HepG2 (cell line): ENCODE data around the gene HTRA1. TPM values are rescaled to one million over a fixed set of nuclear protein-coding genes. Genes with fewer than 3 reads are reported as not detected.

ENCODE experiments used
- ATAC-seq: fragments of 200-7000 bp; cut with Tn5 transposase; 3 replicates; pipeline ENCODE4 v1.9.1; 2020; ENCODE audit warnings: mild to moderate bottlenecking, moderate library complexity
- BruUV-seq: library from RNA; stranded (reverse); fragments of 400-500 nt; replicated peaks from 2 replicates; lab custom pipeline; 2021; lab: Mats Ljungman, UMichigan
- CTCF ChIA-PET: fragments of 300-600 bp; formaldehyde crosslinking; extraction: SDS; loops from one replicate; lab custom pipeline; 2021; ENCODE audit warnings: low total read pairs, inconsistent platforms, low intra/inter-chr PET ratio; lab: Yijun Ruan, JAX
- POLR2A ChIA-PET: fragments of 350-600 bp; sonication (Branson Sonifier 250); formaldehyde crosslinking; loops from one replicate; lab custom pipeline; 2020; ENCODE audit warnings: antibody characterized with exemption, inconsistent platforms; lab: Yijun Ruan, JAX
- DNase-seq: peaks from one replicate; pipeline ENCODE4 v3.0.0-alpha.2; 2015; ENCODE audit warnings: low spot score
- FAIRE-seq: peaks from 3 replicates; lab custom pipeline; 2011; peaks lifted over from hg19 to GRCh38; lab: Jason Lieb, UNC
- H2AFZ ChIP-seq: one replicate; pipeline ENCODE4 v1.6.1; 2011; ENCODE audit warnings: low read length, inconsistent platforms
- H3K27ac ChIP-seq: fragments of 300-600 bp; 3 replicates; pipeline ENCODE4 v1.8.0; 2011; ENCODE audit warnings: mixed run types, mild to moderate bottlenecking, mixed read lengths, low read length, inconsistent platforms; ENCODE audit not compliant: insufficient read depth; ENCODE audit errors: extremely low read length
- H3K27me3 ChIP-seq, 2 experiments: fragments of 200-600 bp in 1 of 2; 2 replicates in 1 of 2; 3 replicates in 1 of 2; pipeline versions ENCODE4 v1.6.0 to v1.8.0; 2011; ENCODE audit warnings: low read length in 2 of 2, mild to moderate bottlenecking in 2 of 2, moderate library complexity in 2 of 2, inconsistent platforms in 1 of 2; ENCODE audit not compliant: insufficient read depth in 2 of 2, control insufficient read depth in 1 of 2
- H3K36me3 ChIP-seq, 2 experiments: fragments of 200-600 bp in 1 of 2; replicated peaks in 1 of 2; 2 replicates in 1 of 2; 3 replicates in 1 of 2; pipeline versions ENCODE4 v1.5.1 to v1.8.0; 2011; ENCODE audit warnings: low read length in 2 of 2, inconsistent platforms in 1 of 2; ENCODE audit not compliant: insufficient read depth in 2 of 2, control insufficient read depth in 1 of 2
- H3K4me1 ChIP-seq: 2 replicates; pipeline ENCODE4 v1.5.1; 2012; ENCODE audit warnings: low read length, inconsistent platforms; ENCODE audit not compliant: insufficient read depth
- H3K4me2 ChIP-seq: 2 replicates; pipeline ENCODE4 v1.6.0; 2011; ENCODE audit warnings: low read depth, low read length, inconsistent platforms
- H3K4me3 ChIP-seq, 3 experiments: fragments of 200-600 bp in 1 of 3; sonication (generic), shearing (Covaris generic) in 1 of 3; replicated peaks in 1 of 3; 2 replicates each; pipeline ENCODE4 v1.5.1; 2011 to 2016; ENCODE audit warnings: low read length in 3 of 3, inconsistent platforms in 2 of 3, low read depth in 2 of 3, mild to moderate bottlenecking in 2 of 3, control low read depth in 1 of 3, mixed read lengths in 1 of 3; ENCODE audit not compliant: insufficient read depth in 1 of 3
- H3K79me2 ChIP-seq: one replicate; pipeline ENCODE4 v1.6.1; 2011; ENCODE audit warnings: low read length, inconsistent platforms; ENCODE audit not compliant: insufficient read depth
- H3K9ac ChIP-seq: 2 replicates; pipeline ENCODE4 v1.6.0; 2011; ENCODE audit warnings: mild to moderate bottlenecking, low read depth, low read length, inconsistent platforms; ENCODE audit not compliant: insufficient read depth
- H3K9me3 ChIP-seq: 2 replicates; pipeline ENCODE4 v1.5.1; 2012; ENCODE audit warnings: mild to moderate bottlenecking, low read length
- H4K20me1 ChIP-seq: 2 replicates; pipeline ENCODE4 v1.6.0; 2011; ENCODE audit warnings: inconsistent platforms, mild to moderate bottlenecking, low read length, moderate library complexity; ENCODE audit not compliant: insufficient read depth
- CEBPZ ChIP-seq: IDR thresholded peaks from 2 replicates; pipeline ENCODE4 v1.6.1; 2012; ENCODE audit warnings: low read length, improper control_type of control experiment
- CTCF ChIP-seq: sonication (generic); formaldehyde crosslinking; IDR thresholded peaks from 2 replicates; pipeline ENCODE4 v1.5.0; 2020; ENCODE audit warnings: mild to moderate bottlenecking, missing genetic modification reagents, moderate library complexity
- DBP ChIP-seq: sonication (generic); formaldehyde crosslinking; IDR thresholded peaks from 2 replicates; pipeline ENCODE4 v1.4.0; 2020; ENCODE audit warnings: missing genetic modification reagents; ENCODE audit errors: not compliant biosample characterization
- HNRNPLL ChIP-seq: fragments of 200-400 bp; formaldehyde crosslinking; IDR thresholded peaks from 2 replicates; pipeline ENCODE4 v1.6.1; 2017; ENCODE audit warnings: mild to moderate bottlenecking, low read depth, low read length; ENCODE audit not compliant: poor library complexity, severe bottlenecking
- RAD21 ChIP-seq: fragments of 450-650 bp; formaldehyde crosslinking; IDR thresholded peaks from 2 replicates; pipeline ENCODE4 v1.5.0; 2020; ENCODE audit warnings: mild to moderate bottlenecking
- RBFOX2 ChIP-seq: fragments of 200-400 bp; formaldehyde crosslinking; IDR thresholded peaks from 2 replicates; pipeline ENCODE4 v1.6.1; 2017; ENCODE audit warnings: low read depth, mild to moderate bottlenecking, low read length
- RCOR2 ChIP-seq: IDR thresholded peaks from 2 replicates; pipeline ENCODE4 v1.6.1; 2016; ENCODE audit warnings: missing biosample characterization, missing genetic modification reagents
- SALL1 ChIP-seq: sonication (generic); formaldehyde crosslinking; IDR thresholded peaks from 2 replicates; pipeline ENCODE4 v1.8.0; 2022; ENCODE audit warnings: mild to moderate bottlenecking, missing genetic modification reagents
- SMC3 ChIP-seq: IDR thresholded peaks from 2 replicates; pipeline ENCODE4 v1.6.1; 2011; ENCODE audit warnings: low read length, improper control_type of control experiment
- STAG1 ChIP-seq: sonication (generic); formaldehyde crosslinking; IDR thresholded peaks from 2 replicates; pipeline ENCODE4 v1.4.0; 2020; ENCODE audit warnings: missing genetic modification reagents
- TOE1 ChIP-seq: sonication (generic); formaldehyde crosslinking; IDR thresholded peaks from 2 replicates; pipeline ENCODE4 v1.4.0; 2020; ENCODE audit warnings: mild to moderate bottlenecking, missing genetic modification reagents
- ZNF235 ChIP-seq: sonication (generic); formaldehyde crosslinking; IDR thresholded peaks from 2 replicates; pipeline ENCODE4 v1.8.1; 2023; ENCODE audit warnings: mild to moderate bottlenecking, missing genetic modification reagents, borderline replicate concordance
- ZNF296 ChIP-seq: sonication (generic); formaldehyde crosslinking; conservative IDR thresholded peaks from 2 replicates; pipeline ENCODE4 v1.5.0; 2020; ENCODE audit warnings: mild to moderate bottlenecking, missing genetic modification reagents
- WGBS: methylation state at CpG from one replicate; pipeline ENCODE4 v1.1.6; 2017; ENCODE audit warnings: low lambda C conversion rate; 5-methylcytosine and 5-hydroxymethylcytosine counted together
- in situ Hi-C: cut with HindIII; loops from 2 replicates; pipeline ENCODE4 v1.10.0; 2017; ENCODE audit warnings: low pct_unique_long_range_greater_than_20kb; ENCODE audit not compliant: extremely low pct_ligation_motif_present
- intact Hi-C: fragments of 100-400 bp; cut with micrococcal nuclease; formaldehyde crosslinking; loops from one replicate; pipeline ENCODE4 v1.10.0; 2022; ENCODE audit not compliant: unreplicated experiment
- polyA plus RNA-seq, 8 experiments: library from polyadenylated mRNA; depleted of rRNA in 3 of 8; stranded (reverse) in 7 of 8; unstranded in 1 of 8; fragments of >200 nt; fragmentation: Illumina TruSeq in 4 of 8; extraction: Trizol in 4 of 8; gene quantifications; 2 replicates each; pipeline versions ENCODE4 v1.2.1 to v1.2.3, GENCODE V29; 2011 to 2016; ENCODE audit warnings: low read depth in 4 of 8, missing spikeins in 1 of 8, mixed read lengths in 1 of 8; ENCODE audit not compliant: insufficient read depth in 1 of 8
- total RNA-seq, 5 experiments: library from RNA; depleted of rRNA; stranded (reverse); fragments of >200 nt; fragmentation: Illumina TruSeq; extraction: Trizol; gene quantifications; 2 replicates each; pipeline ENCODE4 v1.2.3, GENCODE V29; 2016; ENCODE audit warnings: low read depth in 1 of 5

Gene HTRA1
- total and polyA plus RNA-seq, 2 of the 13 experiments (the other 11 are each of a cell fraction or from before 2014, with no cell fraction given) = 0.11 to 0.40 TPM

GRCh38 chr10:122525788-122526187 lies 64.4 kb downstream of the HTRA1 start:
- intact Hi-C loops = loop anchor here (1.0 to 2.0 kb wide), 2 partner anchors 40 to 177 kb away; no protein-coding TSS in a partner anchor
- Histone ChIP-seq H3K9ac (no peak overlapping the region), H3K27ac (no peak overlapping the region), H3K79me2 (no peaks in the 10 kb centered on the region), H4K20me1 (no peaks in the 10 kb centered on the region), H3K4me1 (peaks cover 18% of the 10 kb centered on the region), H2AFZ (no peak overlapping the region), H3K36me3 (no peaks in the 10 kb centered on the region), H3K9me3 (no peaks in the 10 kb centered on the region), H3K27me3 (peaks cover 0 to 26% of the 10 kb centered on the region in 2 experiments; a peak in 1 of 5 replicates), H3K4me2 (no peak overlapping the region), H3K4me3 (no peak overlapping the region)
- WGBS = 0% methylated on average over 5 of the region's 6 CpGs
- POLR2A ChIA-PET = no interaction called here
- peak; percentile 36 for FAIRE-seq
- TF ChIP-seq RCOR2 = no peak
- TF ChIP-seq CEBPZ = no peak
- TF ChIP-seq ZNF296 = no peak
- peak; percentile 72 for TF ChIP-seq STAG1 (CRISPR knock-in tag)
- TF ChIP-seq RBFOX2 = no peak
- TF ChIP-seq TOE1 (CRISPR knock-in tag) = no peak
- TF ChIP-seq SMC3 = peak; percentile 48; the same call in 1 of the 2 replicates
- no peak for TF ChIP-seq DBP (CRISPR knock-in tag)
- TF ChIP-seq ZNF235 (CRISPR knock-in tag) = no peak
- peak; percentile 52 for TF ChIP-seq CTCF (CRISPR knock-in tag)
- no peak for TF ChIP-seq SALL1 (CRISPR knock-in tag)
- no peak for TF ChIP-seq HNRNPLL
- TF ChIP-seq RAD21 (CRISPR knock-in tag) = peak; percentile 41; the same call in 1 of the 2 replicates
- no TSS peak for BruUV-seq
- peak; percentile 75 for ATAC-seq
- peak; percentile 30 for DNase-seq
- CTCF ChIA-PET = interaction anchor here (1.4 kb wide), 2 partner anchors 40 to 178 kb away, joined by 5 to 11 read pairs; no protein-coding TSS in a partner anchor
- in situ Hi-C loops = no loop called here
